ENCODE measurements around the gene PIK3C2B.
"Not testable (repeated sequence)": the region's sequence is repeated elsewhere in the genome, so short reads cannot be mapped to it uniquely, and the experiment has no call there.

PIK3C2B gene

GRCh38 chr1:204507317-204508105 lies 12.9 kb upstream of the PIK3C2B start:
- DNase-seq (ENCODE audit: low read depth): no peak

DNA sequence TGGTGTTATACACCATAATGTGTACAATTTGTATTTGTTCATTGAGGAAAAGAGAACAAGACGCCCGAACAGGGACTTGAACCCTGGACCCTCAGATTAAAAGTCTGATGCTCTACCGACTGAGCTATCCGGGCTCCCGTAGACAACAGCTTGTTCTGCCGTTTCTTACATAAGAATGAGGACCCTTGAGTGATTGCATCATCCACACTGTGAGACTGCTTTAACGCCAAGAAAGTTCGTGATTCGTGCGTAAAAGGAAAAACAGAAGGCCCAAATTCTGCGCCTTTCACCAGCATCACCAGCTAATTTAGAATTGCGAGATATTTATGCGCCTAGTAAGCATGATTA lies 12.3 kb upstream of the PIK3C2B start:
- DNase-seq (ENCODE audit: low read depth): peak; percentile 82

- DNase-seq (ENCODE audit: low read depth): peak; percentile 63
These were observed 11.8 kb upstream of the PIK3C2B start for GRCh38 chr1:204506201-204506968.

- DNase-seq (ENCODE audit: low read depth): no peak
These were observed 11.1 kb upstream of the PIK3C2B start for GRCh38 chr1:204505674-204506200.

DNA sequence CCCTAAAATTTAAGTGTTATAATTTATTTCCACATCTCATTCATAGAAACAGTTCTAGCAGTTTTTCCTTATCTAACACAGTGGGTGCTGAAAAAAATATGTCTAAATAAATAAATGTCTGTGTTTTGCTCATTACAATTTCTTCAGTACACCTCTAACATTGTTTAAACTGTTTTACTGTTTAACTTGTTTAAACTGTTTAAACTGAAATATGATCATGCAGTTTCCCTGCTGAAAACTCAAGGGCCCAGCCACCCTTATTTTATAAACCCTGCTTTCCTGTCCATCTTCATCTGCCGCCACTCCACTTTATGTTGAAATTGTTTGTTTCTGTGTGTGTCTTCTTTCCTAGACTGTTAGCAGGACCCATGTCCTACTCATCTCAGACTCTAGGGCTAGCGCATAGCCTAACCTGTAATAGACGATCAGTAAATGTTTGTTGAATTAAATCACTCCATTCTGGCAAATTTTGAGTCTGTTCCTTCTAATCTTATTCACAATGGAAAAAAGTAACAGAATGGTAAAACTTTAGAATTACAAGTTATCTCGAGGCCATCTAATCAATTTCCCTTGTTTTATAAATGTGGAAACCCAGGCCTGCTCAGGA lies 9.4 kb upstream of the PIK3C2B start:
- no peak for DNase-seq (ENCODE audit: low read depth)

DNA sequence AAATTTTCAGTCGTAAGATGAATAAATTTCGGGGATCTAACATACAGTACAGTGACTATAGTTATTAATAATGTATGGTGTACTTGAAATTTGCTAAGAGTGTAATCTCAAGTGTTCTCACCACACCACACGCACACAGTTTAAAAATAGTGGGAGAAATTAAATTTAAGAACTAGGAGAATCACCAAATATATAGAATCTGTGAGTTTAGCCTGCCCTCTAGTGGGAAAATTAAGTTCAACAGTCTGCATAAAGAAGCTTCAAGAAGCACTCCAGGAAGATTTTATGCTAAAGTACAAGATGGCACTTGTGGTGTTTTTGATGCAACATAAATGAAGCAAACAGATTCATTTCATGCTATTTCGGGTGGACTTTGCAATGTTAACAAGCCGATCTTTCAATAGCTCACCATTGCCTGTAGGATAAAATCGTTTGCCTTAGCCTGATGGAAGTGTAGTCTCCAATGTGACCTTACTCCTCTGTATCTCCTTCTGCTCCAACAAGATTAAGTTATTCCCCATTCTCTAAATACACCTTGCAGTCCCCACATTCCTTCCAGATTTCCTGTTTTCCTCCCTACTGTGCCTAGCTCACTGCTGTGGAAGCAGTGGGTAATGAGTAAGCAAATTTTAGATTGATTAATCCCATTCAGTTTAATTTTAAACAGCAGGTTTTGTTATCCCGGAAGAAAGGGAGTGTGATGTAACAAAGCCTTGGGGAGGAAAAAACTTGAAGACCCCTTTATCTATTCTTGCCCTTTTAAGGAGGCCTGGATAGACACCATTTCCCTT lies 8.7 kb upstream of the PIK3C2B start:
- DNase-seq (ENCODE audit: low read depth): no peak

DNA sequence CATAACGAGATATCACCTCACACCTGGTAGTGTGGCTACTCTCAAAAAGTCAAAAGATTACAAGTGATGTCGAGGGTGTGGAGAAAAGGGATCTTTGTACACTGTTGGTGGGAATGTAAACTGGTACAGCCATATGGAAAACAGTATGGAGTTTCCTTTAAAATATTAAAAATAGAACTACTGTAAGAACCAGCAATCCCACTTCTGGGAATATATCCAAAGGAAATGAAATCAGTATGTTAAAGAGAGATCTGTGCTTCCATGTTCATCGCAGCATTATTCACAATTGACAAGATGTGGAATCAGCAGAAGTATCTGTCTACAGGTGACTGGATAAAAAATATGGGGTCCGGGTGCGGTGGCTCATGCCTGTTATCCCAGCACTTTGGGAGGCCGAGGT lies 7.6 kb upstream of the PIK3C2B start:
- DNase-seq (ENCODE audit: low read depth): no peak

DNA sequence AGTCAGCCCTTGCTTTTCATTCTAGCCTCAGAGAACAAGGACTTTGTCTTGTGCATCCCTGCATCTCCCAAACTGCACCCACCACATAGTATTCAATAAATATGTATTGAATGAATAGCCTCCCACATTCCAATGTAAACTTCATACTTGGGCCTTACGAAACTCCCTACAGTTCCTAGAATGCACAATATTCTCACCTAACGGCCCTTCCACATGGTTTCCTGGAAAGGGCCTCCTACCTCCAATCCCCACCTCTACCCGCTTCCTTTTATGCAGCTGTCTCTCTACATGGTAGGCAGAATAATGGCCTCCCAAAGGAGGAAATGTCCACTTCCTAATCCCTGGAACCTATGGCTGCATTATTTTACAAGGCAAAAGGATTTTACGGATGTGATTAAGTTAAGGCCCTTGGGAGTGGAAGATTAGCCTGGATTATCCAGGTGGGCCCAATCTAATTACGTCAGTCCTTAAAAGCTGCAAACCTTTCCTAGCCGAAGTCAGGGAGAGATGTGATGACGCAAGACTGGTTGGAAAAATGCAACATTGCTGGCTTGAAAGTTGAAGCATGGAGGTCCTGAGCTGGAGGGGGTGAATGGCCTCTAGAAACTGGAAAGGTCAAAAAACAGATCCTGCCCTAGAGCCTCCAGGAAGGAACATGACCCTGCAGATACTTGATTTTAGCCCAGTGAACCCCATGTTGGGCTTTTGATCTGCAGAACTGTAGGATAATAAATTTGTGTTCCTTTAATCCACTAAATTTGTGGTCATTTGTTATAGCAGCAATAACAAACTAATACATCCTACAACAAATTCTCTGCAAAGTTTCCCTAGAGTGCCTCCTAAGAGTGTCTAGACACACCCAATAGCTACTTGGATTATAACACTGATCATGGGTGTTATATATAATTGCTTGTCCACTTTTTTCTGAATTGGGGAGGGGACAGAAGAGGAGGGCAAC lies 5.2 kb upstream of the PIK3C2B start:
- DNase-seq (ENCODE audit: low read depth): no peak

GRCh38 chr1:204498981-204499380 lies 4.4 kb upstream of the PIK3C2B start:
- DNase-seq (ENCODE audit: low read depth): no peak

GRCh38 chr1:204495777-204496176 lies 1.2 kb upstream of the PIK3C2B start:
- no peak for DNase-seq (ENCODE audit: low read depth)

- no peak for DNase-seq (ENCODE audit: low read depth)
These were observed 611 bp upstream of the PIK3C2B start for GRCh38 chr1:204495078-204495753.

DNA sequence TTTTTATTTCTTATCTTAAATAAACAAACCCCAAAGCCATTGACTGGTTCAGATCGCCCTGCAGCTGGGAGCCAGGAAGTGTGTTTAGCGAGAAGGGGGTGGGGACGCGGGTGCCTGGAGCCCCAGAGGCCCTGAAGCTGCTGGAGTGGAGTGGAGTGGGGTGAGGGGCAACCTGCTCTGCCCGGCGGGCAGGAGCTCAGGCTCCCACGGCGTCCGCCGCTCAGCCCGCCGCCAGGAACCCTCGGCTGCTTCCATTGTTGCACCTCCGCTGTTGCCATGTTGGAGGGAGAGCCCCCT lies 673 bp downstream of the PIK3C2B start:
- DNase-seq (ENCODE audit: low read depth): peak; percentile 42

DNA sequence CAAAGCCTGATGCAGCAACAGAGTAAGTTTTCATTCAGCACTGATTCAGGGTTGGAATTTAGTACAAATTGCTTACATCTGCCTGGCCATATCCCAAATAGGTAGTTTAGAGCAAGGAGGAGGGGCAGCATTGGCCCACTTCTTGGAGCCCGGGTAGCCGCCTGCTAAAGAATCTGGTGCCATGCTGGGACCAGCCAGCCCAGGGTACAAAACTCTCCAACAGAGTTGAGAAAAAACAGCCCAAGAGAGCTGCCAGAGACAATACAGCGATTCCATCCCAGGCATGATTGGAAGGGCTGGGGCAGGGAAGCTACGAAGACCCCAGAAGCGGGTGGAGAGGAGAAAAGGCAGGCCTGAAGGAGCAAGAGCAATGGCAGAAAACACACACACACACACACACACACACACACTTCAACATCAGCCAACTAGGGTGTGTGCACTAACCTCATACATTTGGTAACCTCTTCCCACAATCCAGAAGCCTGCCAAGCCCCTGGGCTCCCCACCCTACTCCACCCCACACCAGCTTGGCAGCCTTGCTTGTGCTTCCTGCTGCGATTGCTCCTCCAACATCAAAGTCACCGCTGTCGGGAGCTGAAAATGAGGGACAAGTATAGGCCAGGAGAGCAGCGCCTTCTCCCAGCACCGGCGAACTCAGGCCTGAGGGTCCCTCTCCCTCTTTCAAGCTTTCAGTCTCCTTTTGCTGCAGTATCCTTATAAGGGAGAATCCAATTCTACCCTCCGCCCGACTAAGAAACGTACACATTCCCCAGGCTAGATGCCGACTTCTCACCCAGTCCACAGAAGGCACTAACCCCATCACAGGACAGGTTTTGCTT lies 1.2 kb downstream of the PIK3C2B start:
- no peak for DNase-seq (ENCODE audit: low read depth)

- DNase-seq (ENCODE audit: low read depth): no peak
These were observed 3.0 kb downstream of the PIK3C2B start for GRCh38 chr1:204491655-204492054.

DNA sequence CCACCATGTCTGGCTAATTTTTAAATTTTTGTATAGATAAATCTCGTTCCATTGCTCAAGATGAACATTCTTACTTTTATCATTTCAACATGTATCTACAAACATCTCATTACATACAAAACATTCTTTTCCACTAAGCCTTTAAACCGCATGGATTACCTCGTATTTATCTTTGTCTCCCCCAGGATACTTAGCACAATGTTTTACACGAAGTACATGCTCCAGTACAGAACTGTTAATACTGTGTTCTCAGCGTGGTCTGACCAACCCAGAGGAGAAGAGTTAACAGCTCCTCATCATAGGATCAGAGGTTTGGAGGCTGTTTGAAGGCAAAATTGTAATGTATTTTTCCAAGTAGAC lies 7.4 kb downstream of the PIK3C2B start:
- no peak for DNase-seq (ENCODE audit: low read depth)

DNA sequence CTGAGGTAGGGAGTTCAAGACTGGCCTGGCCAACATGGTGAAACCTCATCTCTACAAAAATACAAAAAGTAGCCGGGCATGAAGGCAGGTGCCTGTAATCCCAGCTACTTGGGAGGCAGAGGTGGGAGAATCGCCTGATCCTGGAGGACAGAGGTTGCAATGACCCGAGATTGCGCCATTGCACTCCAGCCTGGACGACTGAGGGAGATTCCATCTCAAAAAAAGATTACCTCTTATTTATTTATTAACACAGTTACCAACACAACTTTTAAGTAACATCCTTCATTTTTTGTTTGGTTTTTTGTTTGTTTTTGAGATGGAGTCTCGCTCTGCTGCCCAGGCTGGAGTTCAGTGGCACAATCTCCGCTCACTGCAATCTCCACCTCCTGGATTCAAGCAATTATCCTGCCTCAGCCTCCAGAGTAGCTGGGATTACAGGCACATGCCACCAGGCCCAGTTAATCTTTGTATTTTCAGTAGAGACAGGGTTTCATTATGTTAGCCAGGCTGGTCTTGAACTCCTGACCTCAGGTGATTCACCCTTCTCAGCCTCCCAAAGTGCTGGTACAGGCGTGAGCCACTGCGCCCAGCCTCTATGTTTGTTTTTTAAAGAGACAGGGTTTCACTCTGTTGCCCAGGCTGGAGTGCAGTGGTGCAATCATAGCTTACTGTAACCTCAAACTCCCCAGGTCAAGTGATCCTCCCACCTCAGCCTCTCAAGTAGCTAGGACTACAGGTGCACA lies 7.9 kb downstream of the PIK3C2B start:
- DNase-seq (ENCODE audit: low read depth): not testable (repeated sequence)

- no peak for DNase-seq (ENCODE audit: low read depth)
These were observed 10.8 kb downstream of the PIK3C2B start for GRCh38 chr1:204483791-204484190.

DNA sequence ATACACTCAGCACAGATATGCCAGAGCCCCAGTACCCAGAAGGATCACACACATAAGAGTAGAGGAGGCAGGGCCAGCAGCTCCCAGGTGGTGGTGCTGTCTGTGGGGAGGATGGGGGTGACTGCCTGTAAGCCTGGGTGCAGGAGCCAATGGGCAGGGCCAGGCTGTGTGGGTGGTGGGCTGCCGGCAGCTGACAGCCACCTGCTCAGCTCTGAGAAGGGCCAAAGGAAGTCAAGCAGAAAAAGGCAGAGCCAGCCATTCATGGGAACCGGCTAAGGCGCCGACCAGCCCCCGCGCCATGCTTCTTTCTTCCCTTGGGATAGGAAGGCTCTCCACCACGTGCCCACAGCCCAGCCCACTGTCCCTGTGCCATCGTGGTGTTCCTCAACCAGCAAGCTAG lies 14.1 kb downstream of the PIK3C2B start:
- no peak for DNase-seq (ENCODE audit: low read depth)
